Fibroblast of gingiva (primary cell): ENCODE data around the gene NEMP2.
"Not testable (repeated sequence)": the region's sequence is repeated elsewhere in the genome, so short reads cannot be mapped to it uniquely, and the experiment has no call there.

Source experiments
- DNase-seq: peaks from one replicate; pipeline ENCODE4 v3.0.0-alpha.2; 2011; ENCODE audit warnings: low read depth

The NEMP2 gene

GRCh38 chr2:190526105-190526750, 8.3 kb downstream of the NEMP2 start:
- no peak for DNase-seq

- DNase-seq: no peak
Observed at GRCh38 chr2:190524928-190525327, 9.6 kb downstream of the NEMP2 start.

GRCh38 chr2:190519975-190520767, 14.4 kb downstream of the NEMP2 start:
- DNase-seq: no peak

GRCh38 chr2:190517468-190517867, 17.1 kb downstream of the NEMP2 start:
- DNase-seq: no peak

GRCh38 chr2:190515687-190516086, 18.8 kb downstream of the NEMP2 start:
- DNase-seq: no peak

- no peak for DNase-seq
Observed at GRCh38 chr2:190514676-190515075, 19.8 kb downstream of the NEMP2 start.

GRCh38 chr2:190513877-190514276, 20.6 kb downstream of the NEMP2 start:
- DNase-seq: no peak

- DNase-seq: no peak
Observed at GRCh38 chr2:190512539-190513095, 21.9 kb downstream of the NEMP2 start.

GRCh38 chr2:190511104-190511503, 23.4 kb downstream of the NEMP2 start:
- peak; percentile 34 for DNase-seq

GRCh38 chr2:190509895-190510294, 24.6 kb downstream of the NEMP2 start:
- not testable (repeated sequence) for DNase-seq

GRCh38 chr2:190507135-190507534, 27.4 kb downstream of the NEMP2 start:
- DNase-seq: no peak

GRCh38 chr2:190506666-190507065, 27.9 kb downstream of the NEMP2 start:
- no peak for DNase-seq

GRCh38 chr2:190505696-190506095, 28.8 kb downstream of the NEMP2 start:
- no peak for DNase-seq

- DNase-seq: no peak
Observed at GRCh38 chr2:190504912-190505311, 29.6 kb downstream of the NEMP2 start.

- no peak for DNase-seq
Observed at GRCh38 chr2:190503088-190503487, 31.4 kb downstream of the NEMP2 start.

GRCh38 chr2:190501702-190502407, 32.7 kb downstream of the NEMP2 start:
- no peak for DNase-seq

- no peak for DNase-seq
Observed at GRCh38 chr2:190501231-190501630, 33.3 kb downstream of the NEMP2 start.

GRCh38 chr2:190500054-190500502, 34.4 kb downstream of the NEMP2 start:
- DNase-seq: no peak

GRCh38 chr2:190499273-190499672, 35.2 kb downstream of the NEMP2 start:
- no peak for DNase-seq

- DNase-seq: no peak
Observed at GRCh38 chr2:190497428-190497827, 37.1 kb downstream of the NEMP2 start.

GRCh38 chr2:190494600-190495227, 39.8 kb downstream of the NEMP2 start:
- DNase-seq: not testable (repeated sequence)

GRCh38 chr2:190493095-190493494, 41.4 kb downstream of the NEMP2 start:
- DNase-seq: no peak
